Cardiac fibroblast (primary cell): ENCODE results near the gene REEP2.

Experiments used
- DNase-seq, 2 donors: peaks; one replicate each; pipeline versions ENCODE4 v3.0.0 to v3.0.0-alpha.2; 2010; ENCODE audit warnings: low read depth in 2 of 2
- H3K4me3 ChIP-seq, 2 donors: replicated peaks in 1 of 2; 1 replicate in 1 of 2; 2 replicates in 1 of 2; pipeline ENCODE4 v1.5.1; 2011; ENCODE audit warnings: low read depth in 2 of 2, low read length in 2 of 2, mild to moderate bottlenecking in 2 of 2, moderate library complexity in 1 of 2
- CTCF ChIP-seq: IDR thresholded peaks from one replicate; pipeline ENCODE4 v1.5.1; 2011; ENCODE audit warnings: low read depth, mild to moderate bottlenecking, low read length, inconsistent platforms

The REEP2 gene

GRCh38 chr5:138463419-138464007, 24.7 kb downstream of the REEP2 start:
- H3K4me3 ChIP-seq: peak overlapping the region; percentile 57 to 67
- DNase-seq: peak in 1 of 2 donors; percentile 42
- peak; percentile 46 for TF ChIP-seq CTCF

GRCh38 chr5:138464008-138464387, 25.1 kb downstream of the REEP2 start:
- peak overlapping the region; percentile 76 to 82 for H3K4me3 ChIP-seq
- peak; percentile 97 to 98 for DNase-seq
- TF ChIP-seq CTCF: peak; percentile 63

GRCh38 chr5:138464388-138465260, 25.8 kb downstream of the REEP2 start:
- H3K4me3 ChIP-seq: peak overlapping the region; percentile 76 to 82
- peak; percentile 99 for DNase-seq
- TF ChIP-seq CTCF: no peak

GRCh38 chr5:138465261-138466124, 26.6 kb downstream of the REEP2 start, which contains the start of gene EGR1:
Gene EGR1 (plus strand): TSS chr5:138465479. CDS start chr5:138465762, 283 bp downstream.
- DNase-seq: peak; percentile 97
- peak; percentile 6 for TF ChIP-seq CTCF
- H3K4me3 ChIP-seq: peak within 1 kb of the TSS; percentile 76 to 82

GRCh38 chr5:138466125-138466899, 27.5 kb downstream of the REEP2 start:
- no peak for TF ChIP-seq CTCF
- peak; percentile 38 to 71 for DNase-seq
- H3K4me3 ChIP-seq: peak overlapping the region; percentile 76 to 82
